SK-N-SH treated with all-trans-retinoic acid at 6 μM for 48 hours (cell line): Measurements from ENCODE around the gene NUPR2.

Source experiments
- ARNTL ChIP-seq: fragments of 450-650 bp; formaldehyde crosslinking; IDR thresholded peaks from 2 replicates; pipeline ENCODE4 v1.5.0; 2020; ENCODE audit warnings: low read depth, mild to moderate bottlenecking, moderate library complexity, borderline replicate concordance
- CSDC2 ChIP-seq: fragments of 250-450 bp; sonication (Bioruptor Pico); IDR thresholded peaks from 2 replicates; pipeline ENCODE4 v1.5.0; 2020; ENCODE audit warnings: mild to moderate bottlenecking, moderate library complexity
- ESRRG ChIP-seq: fragments of 250-450 bp; sonication (Bioruptor Pico); IDR thresholded peaks from 2 replicates; pipeline ENCODE4 v1.6.1; 2021; ENCODE audit warnings: mild to moderate bottlenecking
- ISL1 ChIP-seq: fragments of 250-450 bp; sonication (Bioruptor Pico); IDR thresholded peaks from 2 replicates; pipeline ENCODE4 v2.1.2; 2022; ENCODE audit warnings: mild to moderate bottlenecking, moderate library complexity
- OSR1 ChIP-seq: fragments of 250-450 bp; sonication (Bioruptor Pico); IDR thresholded peaks from 2 replicates; pipeline ENCODE4 v1.8.0; 2022; ENCODE audit warnings: moderate library complexity, mild to moderate bottlenecking, inconsistent platforms
- TOX ChIP-seq: fragments of 250-450 bp; sonication (Bioruptor Pico); IDR thresholded peaks from 2 replicates; pipeline ENCODE4 v1.8.0; 2021; ENCODE audit warnings: mild to moderate bottlenecking, moderate library complexity, borderline replicate concordance
- ZFP30 ChIP-seq: fragments of 450-650 bp; formaldehyde crosslinking; IDR thresholded peaks from 2 replicates; pipeline ENCODE4 v1.5.0; 2022; ENCODE audit warnings: mild to moderate bottlenecking, moderate library complexity
- ZNF565 ChIP-seq: fragments of 450-650 bp; formaldehyde crosslinking; conservative IDR thresholded peaks from 2 replicates; pipeline ENCODE4 v1.5.0; 2020; ENCODE audit warnings: low read depth, mild to moderate bottlenecking, moderate library complexity
- ZNF8 ChIP-seq: fragments of 450-650 bp; formaldehyde crosslinking; IDR thresholded peaks from 2 replicates; pipeline ENCODE4 v1.5.0; 2020; ENCODE audit warnings: mild to moderate bottlenecking, moderate library complexity
- TF ChIP-seq, protein P1 (sequence below): fragments of 250-450 bp; sonication (Bioruptor Pico); IDR thresholded peaks from 2 replicates; pipeline ENCODE4 v1.8.0; 2020; ENCODE audit warnings: mild to moderate bottlenecking, moderate library complexity, borderline replicate concordance
- TF ChIP-seq, protein P2 (sequence below): fragments of 250-450 bp; sonication (Bioruptor Pico); IDR thresholded peaks from 2 replicates; pipeline ENCODE4 v1.5.0; 2020; ENCODE audit warnings: mild to moderate bottlenecking, moderate library complexity

DNA sequence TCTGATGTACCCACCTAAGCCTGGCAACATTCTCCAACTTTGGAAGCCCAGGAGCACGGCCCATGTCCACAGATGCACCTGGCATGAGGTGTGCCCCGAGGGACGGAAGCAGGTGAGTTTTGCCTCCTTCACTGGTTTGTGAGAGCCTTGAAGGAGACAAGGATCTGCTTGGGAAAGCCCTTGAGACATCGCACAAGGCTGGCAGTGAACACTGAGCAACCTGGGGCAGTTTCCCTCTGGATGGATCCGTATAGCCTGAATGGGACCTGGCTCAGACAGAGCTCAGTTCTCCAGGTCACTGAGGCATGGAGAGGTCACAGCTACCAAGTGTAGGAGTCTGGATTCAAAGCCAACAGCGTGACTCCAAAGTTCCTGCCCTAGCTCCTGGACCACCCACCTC, 8.8 kb upstream of the NUPR2 start:
- TF ChIP-seq ZNF8, result no peak
- no peak for TF ChIP-seq ESRRG
- no peak for TF ChIP-seq ISL1 (CRISPR knock-in tag)
- no peak for TF ChIP-seq OSR1 (CRISPR knock-in tag)
- TF ChIP-seq, protein P1, sequence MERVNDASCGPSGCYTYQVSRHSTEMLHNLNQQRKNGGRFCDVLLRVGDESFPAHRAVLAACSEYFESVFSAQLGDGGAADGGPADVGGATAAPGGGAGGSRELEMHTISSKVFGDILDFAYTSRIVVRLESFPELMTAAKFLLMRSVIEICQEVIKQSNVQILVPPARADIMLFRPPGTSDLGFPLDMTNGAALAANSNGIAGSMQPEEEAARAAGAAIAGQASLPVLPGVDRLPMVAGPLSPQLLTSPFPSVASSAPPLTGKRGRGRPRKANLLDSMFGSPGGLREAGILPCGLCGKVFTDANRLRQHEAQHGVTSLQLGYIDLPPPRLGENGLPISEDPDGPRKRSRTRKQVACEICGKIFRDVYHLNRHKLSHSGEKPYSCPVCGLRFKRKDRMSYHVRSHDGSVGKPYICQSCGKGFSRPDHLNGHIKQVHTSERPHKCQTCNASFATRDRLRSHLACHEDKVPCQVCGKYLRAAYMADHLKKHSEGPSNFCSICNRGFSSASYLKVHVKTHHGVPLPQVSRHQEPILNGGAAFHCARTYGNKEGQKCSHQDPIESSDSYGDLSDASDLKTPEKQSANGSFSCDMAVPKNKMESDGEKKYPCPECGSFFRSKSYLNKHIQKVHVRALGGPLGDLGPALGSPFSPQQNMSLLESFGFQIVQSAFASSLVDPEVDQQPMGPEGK, result no peak
- TF ChIP-seq ZFP30 (CRISPR knock-in tag), result no peak
- no peak for TF ChIP-seq ZNF565
- TF ChIP-seq CSDC2, result no peak
- no peak for TF ChIP-seq TOX (CRISPR knock-in tag)
- no peak for TF ChIP-seq ARNTL (CRISPR knock-in tag)
- TF ChIP-seq, protein P2, sequence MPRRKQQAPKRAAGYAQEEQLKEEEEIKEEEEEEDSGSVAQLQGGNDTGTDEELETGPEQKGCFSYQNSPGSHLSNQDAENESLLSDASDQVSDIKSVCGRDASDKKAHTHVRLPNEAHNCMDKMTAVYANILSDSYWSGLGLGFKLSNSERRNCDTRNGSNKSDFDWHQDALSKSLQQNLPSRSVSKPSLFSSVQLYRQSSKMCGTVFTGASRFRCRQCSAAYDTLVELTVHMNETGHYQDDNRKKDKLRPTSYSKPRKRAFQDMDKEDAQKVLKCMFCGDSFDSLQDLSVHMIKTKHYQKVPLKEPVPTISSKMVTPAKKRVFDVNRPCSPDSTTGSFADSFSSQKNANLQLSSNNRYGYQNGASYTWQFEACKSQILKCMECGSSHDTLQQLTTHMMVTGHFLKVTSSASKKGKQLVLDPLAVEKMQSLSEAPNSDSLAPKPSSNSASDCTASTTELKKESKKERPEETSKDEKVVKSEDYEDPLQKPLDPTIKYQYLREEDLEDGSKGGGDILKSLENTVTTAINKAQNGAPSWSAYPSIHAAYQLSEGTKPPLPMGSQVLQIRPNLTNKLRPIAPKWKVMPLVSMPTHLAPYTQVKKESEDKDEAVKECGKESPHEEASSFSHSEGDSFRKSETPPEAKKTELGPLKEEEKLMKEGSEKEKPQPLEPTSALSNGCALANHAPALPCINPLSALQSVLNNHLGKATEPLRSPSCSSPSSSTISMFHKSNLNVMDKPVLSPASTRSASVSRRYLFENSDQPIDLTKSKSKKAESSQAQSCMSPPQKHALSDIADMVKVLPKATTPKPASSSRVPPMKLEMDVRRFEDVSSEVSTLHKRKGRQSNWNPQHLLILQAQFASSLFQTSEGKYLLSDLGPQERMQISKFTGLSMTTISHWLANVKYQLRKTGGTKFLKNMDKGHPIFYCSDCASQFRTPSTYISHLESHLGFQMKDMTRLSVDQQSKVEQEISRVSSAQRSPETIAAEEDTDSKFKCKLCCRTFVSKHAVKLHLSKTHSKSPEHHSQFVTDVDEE, result no peak
